NCI-H2196 treated with DMSO at 0.1 percent for 48 hours (cell line): ENCODE results near the gene BLNK.
A peak's percentile ranks its signal among the peaks of the same experiment; 100 is the strongest.
"Not testable (repeated sequence)": the region's sequence is repeated elsewhere in the genome, so short reads cannot be mapped to it uniquely, and the experiment has no call there.

ENCODE experiments used
- DNase-seq: peaks from one replicate; lab custom pipeline; 2025; ENCODE audit not compliant: unreplicated experiment; lab: John Stamatoyannopoulos, UW

BLNK gene

GRCh38 chr10:96230527-96230926 lies 40.8 kb downstream of the BLNK start:
- DNase-seq, result no peak

GRCh38 chr10:96229568-96230030 lies 41.8 kb downstream of the BLNK start:
- DNase-seq, result peak; percentile 2

GRCh38 chr10:96228408-96228994 lies 42.9 kb downstream of the BLNK start:
- DNase-seq, result no peak

- DNase-seq, result no peak
Observed at GRCh38 chr10:96227206-96227605, 44.2 kb downstream of the BLNK start.

GRCh38 chr10:96225119-96225518 lies 46.2 kb downstream of the BLNK start:
- peak; percentile 1 for DNase-seq

- DNase-seq, result no peak
Observed at GRCh38 chr10:96222908-96223307, 48.5 kb downstream of the BLNK start.

- DNase-seq, result no peak
Observed at GRCh38 chr10:96222441-96222840, 48.9 kb downstream of the BLNK start.

- DNase-seq, result no peak
Observed at GRCh38 chr10:96218826-96219225, 52.5 kb downstream of the BLNK start.

- DNase-seq, result no peak
Observed at GRCh38 chr10:96217711-96218110, 53.7 kb downstream of the BLNK start.

GRCh38 chr10:96216775-96217174 lies 54.6 kb downstream of the BLNK start:
- DNase-seq, result no peak

- DNase-seq, result no peak
Observed at GRCh38 chr10:96212911-96213310, 58.5 kb downstream of the BLNK start.

- DNase-seq, result no peak
Observed at GRCh38 chr10:96211764-96212163, 59.6 kb downstream of the BLNK start.

GRCh38 chr10:96208946-96209345 lies 62.4 kb downstream of the BLNK start:
- no peak for DNase-seq

- DNase-seq, result no peak
Observed at GRCh38 chr10:96208271-96208670, 63.1 kb downstream of the BLNK start.

- DNase-seq, result no peak
Observed at GRCh38 chr10:96205580-96205979, 65.8 kb downstream of the BLNK start.

GRCh38 chr10:96201525-96201924 lies 69.8 kb downstream of the BLNK start:
- DNase-seq, result no peak

GRCh38 chr10:96189505-96189904 lies 81.9 kb downstream of the BLNK start:
- not testable (repeated sequence) for DNase-seq

- DNase-seq, result no peak
Observed at GRCh38 chr10:96188916-96189315, 82.5 kb downstream of the BLNK start.

GRCh38 chr10:96188421-96188820 lies 82.9 kb downstream of the BLNK start:
- DNase-seq, result no peak

GRCh38 chr10:96176985-96177384 lies 94.4 kb downstream of the BLNK start:
- DNase-seq, result no peak

GRCh38 chr10:96172666-96173065 lies 98.7 kb downstream of the BLNK start:
- no peak for DNase-seq

GRCh38 chr10:96170230-96170629 lies 101.1 kb downstream of the BLNK start:
- DNase-seq, result no peak

- DNase-seq, result no peak
Observed at GRCh38 chr10:96168546-96168945, 102.8 kb downstream of the BLNK start.
